Natural killer cell (primary cell): Measurements from ENCODE around the gene RHEB. TPM values are rescaled to one million over a fixed set of nuclear protein-coding genes. Genes with fewer than 3 reads are reported as not detected.

Source experiments
- ATAC-seq, 3 donors: fragments of 150-1000 bp in 2 of 3; fragments of 200-7000 bp in 1 of 3; cut with Tn5 transposase; 1 replicate in 1 of 3; 2 replicates in 2 of 3; pipeline ENCODE4 v1.10.0; 2021; ENCODE audit warnings: mild to moderate bottlenecking in 2 of 3, moderate library complexity in 2 of 3
- DNase-seq, 2 donors: peaks; one replicate each; pipeline versions ENCODE4 v3.0.0 to v3.0.0-alpha.2; 2013 to 2021; ENCODE audit warnings: mixed read lengths in 1 of 2
- H3K27ac ChIP-seq: one replicate; pipeline ENCODE4 v1.5.1; 2013; ENCODE audit warnings: mild to moderate bottlenecking, low read length
- H3K27me3 ChIP-seq: one replicate; pipeline ENCODE4 v1.6.1; 2013; ENCODE audit warnings: low read length; ENCODE audit not compliant: control insufficient read depth, insufficient read depth
- H3K36me3 ChIP-seq: one replicate; pipeline ENCODE4 v1.6.1; 2013; ENCODE audit warnings: low read length; ENCODE audit not compliant: control insufficient read depth, insufficient read depth
- H3K4me1 ChIP-seq: one replicate; pipeline ENCODE4 v1.6.1; 2013; ENCODE audit warnings: low read length; ENCODE audit not compliant: control insufficient read depth, insufficient read depth
- H3K4me3 ChIP-seq: one replicate; pipeline ENCODE4 v1.5.1; 2013; ENCODE audit warnings: low read length
- H3K9me3 ChIP-seq: one replicate; pipeline ENCODE4 v1.6.1; 2013; ENCODE audit warnings: low read length; ENCODE audit not compliant: control insufficient read depth, insufficient read depth
- H3K27ac Mint-ChIP-seq, 2 donors: one replicate each; pipeline ENCODE4 v1.8.0; 2022; ENCODE audit warnings: mild to moderate bottlenecking in 2 of 2, mixed read lengths in 2 of 2, moderate library complexity in 1 of 2
- H3K27me3 Mint-ChIP-seq, 2 donors: one replicate each; pipeline ENCODE4 v1.8.0; 2022; ENCODE audit warnings: low read depth in 2 of 2, mixed read lengths in 2 of 2
- H3K36me3 Mint-ChIP-seq: one replicate; pipeline ENCODE4 v1.8.0; 2022; ENCODE audit warnings: mixed read lengths
- H3K4me1 Mint-ChIP-seq, 2 donors: one replicate each; pipeline ENCODE4 v1.8.0; 2022; ENCODE audit warnings: mixed read lengths in 2 of 2
- H3K4me3 Mint-ChIP-seq: one replicate; pipeline ENCODE4 v1.8.0; 2022; ENCODE audit warnings: mild to moderate bottlenecking, moderate library complexity, mixed read lengths
- H3K9me3 Mint-ChIP-seq, 2 donors: one replicate each; pipeline ENCODE4 v1.8.0; 2022; ENCODE audit warnings: mixed read lengths in 2 of 2
- WGBS: methylation state at CpG from one replicate; pipeline ENCODE4 v1.1.7; 2013; ENCODE audit warnings: missing lambda C conversion rate; ENCODE audit not compliant: insufficient coverage; 5-methylcytosine and 5-hydroxymethylcytosine counted together
- intact Hi-C: fragments of 100-400 bp; cut with micrococcal nuclease; formaldehyde crosslinking; loops from one replicate; pipeline ENCODE4 v1.14.2; 2022
- total RNA-seq, 4 donors: library from RNA; stranded (reverse); fragments of 120-200 nt in 1 of 4; gene quantifications; one replicate each; pipeline versions ENCODE4 v1.2.3 to v1.2.4, GENCODE V29; 2013 to 2022
- TF ChIP-seq, protein P1 (sequence below): fragments of 200-600 bp; IDR thresholded peaks from one replicate; pipeline ENCODE4 v1.8.0; 2022; ENCODE audit warnings: antibody characterized with exemption

Gene RHEB
- total RNA-seq, 3 donors from 2014 or later (not counting 1 experiment from before 2014, with no cell fraction given) = 51.0 to 63.3 (median 63.3) TPM

DNA sequence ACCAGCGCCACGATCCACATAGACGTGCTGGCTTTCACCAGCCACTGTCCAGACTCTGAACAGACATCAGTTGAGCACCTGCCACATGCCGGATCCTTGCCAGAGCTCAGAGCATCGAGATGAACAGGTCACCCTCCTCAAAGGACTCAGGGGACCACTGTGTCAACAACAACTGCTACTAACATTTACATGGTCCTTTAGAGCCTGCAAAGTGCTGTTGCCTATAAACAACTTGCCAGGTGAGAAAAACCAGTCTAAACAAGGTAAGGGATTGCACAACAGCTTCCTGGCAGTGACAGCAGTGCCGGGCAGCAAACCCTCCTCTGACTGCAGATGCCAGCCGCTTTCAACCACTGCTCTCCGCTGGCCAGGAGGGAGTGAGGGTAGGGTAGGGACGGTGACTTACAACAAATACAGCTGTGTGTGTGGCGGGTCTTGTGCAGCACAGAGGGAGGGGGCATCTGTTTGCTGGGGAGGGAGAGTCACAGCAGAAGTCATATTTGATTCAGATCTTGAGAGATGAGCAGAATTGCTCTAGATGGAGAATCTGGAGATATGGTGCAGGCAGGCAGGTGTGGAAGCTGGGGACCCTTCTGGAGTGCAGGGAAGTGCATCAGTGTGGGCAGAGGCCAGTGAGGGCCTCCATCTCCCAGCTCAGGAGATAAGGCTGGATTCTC is 32.8 kb upstream of the RHEB start:
- Mint-ChIP-seq H3K4me3 (no peak overlapping the region), H3K27ac (no peak overlapping the region), H3K36me3 (no peaks in the 10 kb centered on the region), H3K27me3 (peaks cover 0 to 8% of the 10 kb centered on the region in 2 donors), H3K4me1 (peaks cover 0 to 8% of the 10 kb centered on the region in 2 donors), H3K9me3 (no peaks in the 10 kb centered on the region)
- H3K9me3 ChIP-seq = no peaks in the 10 kb centered on the region
- peaks cover 7% of the 10 kb centered on the region for H3K36me3 ChIP-seq
- H3K4me1 ChIP-seq = no peaks in the 10 kb centered on the region
- no peak for DNase-seq
- TF ChIP-seq, protein P1, sequence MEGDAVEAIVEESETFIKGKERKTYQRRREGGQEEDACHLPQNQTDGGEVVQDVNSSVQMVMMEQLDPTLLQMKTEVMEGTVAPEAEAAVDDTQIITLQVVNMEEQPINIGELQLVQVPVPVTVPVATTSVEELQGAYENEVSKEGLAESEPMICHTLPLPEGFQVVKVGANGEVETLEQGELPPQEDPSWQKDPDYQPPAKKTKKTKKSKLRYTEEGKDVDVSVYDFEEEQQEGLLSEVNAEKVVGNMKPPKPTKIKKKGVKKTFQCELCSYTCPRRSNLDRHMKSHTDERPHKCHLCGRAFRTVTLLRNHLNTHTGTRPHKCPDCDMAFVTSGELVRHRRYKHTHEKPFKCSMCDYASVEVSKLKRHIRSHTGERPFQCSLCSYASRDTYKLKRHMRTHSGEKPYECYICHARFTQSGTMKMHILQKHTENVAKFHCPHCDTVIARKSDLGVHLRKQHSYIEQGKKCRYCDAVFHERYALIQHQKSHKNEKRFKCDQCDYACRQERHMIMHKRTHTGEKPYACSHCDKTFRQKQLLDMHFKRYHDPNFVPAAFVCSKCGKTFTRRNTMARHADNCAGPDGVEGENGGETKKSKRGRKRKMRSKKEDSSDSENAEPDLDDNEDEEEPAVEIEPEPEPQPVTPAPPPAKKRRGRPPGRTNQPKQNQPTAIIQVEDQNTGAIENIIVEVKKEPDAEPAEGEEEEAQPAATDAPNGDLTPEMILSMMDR = no peak
- intact Hi-C loops = no loop called here
- H3K27ac ChIP-seq = no peak overlapping the region
- no peak for ATAC-seq
- H3K4me3 ChIP-seq = no peak overlapping the region
- H3K27me3 ChIP-seq = no peaks in the 10 kb centered on the region
- WGBS = 58% methylated on average over 10 of the region's 10 CpGs

DNA sequence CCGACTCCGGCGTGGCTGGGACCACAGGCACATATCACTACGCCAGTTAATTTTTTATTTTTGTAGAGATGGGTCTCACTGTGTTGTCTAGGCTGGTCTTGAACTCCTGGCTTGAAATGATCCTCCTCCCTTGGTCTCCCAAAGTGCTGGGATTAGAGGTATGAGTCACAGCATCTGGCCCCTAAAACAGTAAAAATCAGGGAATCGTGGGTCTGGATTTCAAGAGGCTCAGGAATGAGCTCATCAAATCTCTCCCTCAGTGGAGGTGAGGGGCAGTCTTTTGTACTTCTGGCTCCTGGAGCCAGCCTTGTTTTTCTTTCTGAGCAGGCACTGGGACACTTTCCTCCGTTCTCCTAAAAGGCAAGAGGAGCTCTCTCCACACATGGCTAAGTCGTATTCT is 32.1 kb upstream of the RHEB start:
- no peak overlapping the region for H3K4me3 Mint-ChIP-seq
- H3K27ac Mint-ChIP-seq = no peak overlapping the region
- no peaks in the 10 kb centered on the region for H3K36me3 Mint-ChIP-seq
- H3K27me3 Mint-ChIP-seq = peaks cover 0 to 13% of the 10 kb centered on the region in 2 donors
- intact Hi-C loops = no loop called here
- ATAC-seq (no peak), DNase-seq (no peak)
- peaks cover 2% of the 10 kb centered on the region for H3K36me3 ChIP-seq
- H3K9me3 Mint-ChIP-seq = no peaks in the 10 kb centered on the region
- H3K27me3 ChIP-seq = no peaks in the 10 kb centered on the region
- peaks cover 0 to 8% of the 10 kb centered on the region in 2 donors for H3K4me1 Mint-ChIP-seq
- no peaks in the 10 kb centered on the region for H3K4me1 ChIP-seq
- 89% methylated on average over 7 of the region's 7 CpGs for WGBS
- TF ChIP-seq, protein P1 = no peak
- H3K9me3 ChIP-seq = no peaks in the 10 kb centered on the region
- H3K27ac ChIP-seq = no peak overlapping the region
- H3K4me3 ChIP-seq = no peak overlapping the region

DNA sequence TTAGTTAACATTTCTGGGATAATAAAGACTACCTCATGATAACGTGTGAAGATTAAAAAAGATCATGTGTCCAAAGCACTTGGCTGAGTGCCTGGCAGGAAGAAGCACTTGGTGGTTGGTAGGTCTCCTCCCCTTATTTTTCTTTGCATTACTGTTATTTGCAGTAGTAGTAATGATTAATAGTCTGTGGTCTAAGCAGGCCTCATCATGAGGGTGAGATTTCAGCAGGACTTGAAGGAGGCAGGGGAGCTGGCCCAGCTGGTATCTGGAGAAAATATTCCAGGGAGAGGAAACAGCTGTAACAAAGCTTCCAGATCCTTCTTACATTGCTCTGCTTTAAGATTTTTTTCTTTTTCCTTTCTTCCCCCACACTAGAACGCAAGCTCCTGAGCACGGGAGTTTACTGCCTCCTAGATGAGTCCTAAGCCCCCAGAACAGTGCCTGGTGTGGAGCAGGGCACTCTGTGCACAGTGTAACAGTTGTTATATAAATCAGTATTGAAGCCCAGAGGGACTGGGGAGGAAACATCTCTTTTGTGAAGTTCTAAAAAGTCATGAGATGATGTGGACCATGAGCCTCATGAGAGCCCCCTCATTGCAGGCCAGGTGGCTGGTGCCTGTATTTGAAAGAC is 31.1 kb upstream of the RHEB start:
- H3K9me3 Mint-ChIP-seq = no peaks in the 10 kb centered on the region
- Histone ChIP-seq H3K27ac (no peak overlapping the region), H3K27me3 (peaks cover 2% of the 10 kb centered on the region), H3K4me3 (no peak overlapping the region), H3K36me3 (peaks cover 2% of the 10 kb centered on the region), H3K9me3 (no peaks in the 10 kb centered on the region), H3K4me1 (no peaks in the 10 kb centered on the region)
- no peak overlapping the region for H3K4me3 Mint-ChIP-seq
- WGBS = 28% methylated on average over 3 of the region's 3 CpGs
- no peak overlapping the region for H3K27ac Mint-ChIP-seq
- peaks cover 8 to 24% of the 10 kb centered on the region in 2 donors for H3K27me3 Mint-ChIP-seq
- ATAC-seq = no peak
- H3K4me1 Mint-ChIP-seq = peaks cover 0 to 8% of the 10 kb centered on the region in 2 donors
- TF ChIP-seq, protein P1 = no peak
- intact Hi-C loops = no loop called here
- DNase-seq = no peak
- no peaks in the 10 kb centered on the region for H3K36me3 Mint-ChIP-seq
